Measurements from ENCODE around the gene GLCE.

The GLCE gene

GRCh38 chr15:69160141-69160993 lies at the start of gene GLCE:
GLCE (plus strand) TSS chr15:69160635; CDS start chr15:69255807, 95,172 bp downstream.
- no peaks in the 10 kb centered on the region; the same call in 1 of the 2 replicates for H3K4me1 ChIP-seq (ENCODE audit: control insufficient read depth, insufficient read depth, low read length)
- no peaks in the 10 kb centered on the region for H3K36me3 ChIP-seq (ENCODE audit: control insufficient read depth, insufficient read depth, low read length)
- DNase-seq (ENCODE audit: low read depth, low spot score), result peak; percentile 85
- no peaks in the 10 kb centered on the region for H3K27me3 ChIP-seq (ENCODE audit: control insufficient read depth, insufficient read depth, low read length)
- H3K9me3 ChIP-seq (ENCODE audit: control insufficient read depth, insufficient read depth, low read length), result no peaks in the 10 kb centered on the region
- H3K4me3 ChIP-seq (ENCODE audit: low read length), result peak within 1 kb of the TSS; percentile 66
- no peak within 1 kb of the TSS for H3K27ac ChIP-seq (ENCODE audit: low read length)
- WGBS (ENCODE audit: insufficient coverage, insufficient read length), result no CpG with 5 or more reads among the region's 76 CpGs

- WGBS (ENCODE audit: insufficient coverage, insufficient read length), result no CpG with 5 or more reads among the region's 11 CpGs
- no peak overlapping the region for H3K27ac ChIP-seq (ENCODE audit: low read length)
Measured at GRCh38 chr15:69114331-69114928, 46.0 kb upstream of the GLCE start.

GRCh38 chr15:69115031-69115430 lies 45.4 kb upstream of the GLCE start:
- H3K9me3 ChIP-seq (ENCODE audit: control insufficient read depth, insufficient read depth, low read length), result no peaks in the 10 kb centered on the region
- H3K4me1 ChIP-seq (ENCODE audit: control insufficient read depth, insufficient read depth, low read length), result peaks cover 14% of the 10 kb centered on the region
- H3K27ac ChIP-seq (ENCODE audit: low read length), result no peak overlapping the region
- no peak for DNase-seq (ENCODE audit: low read depth, low spot score)
- no CpG with 5 or more reads among the region's 7 CpGs for WGBS (ENCODE audit: insufficient coverage, insufficient read length)
- no peak overlapping the region for H3K4me3 ChIP-seq (ENCODE audit: low read length)
- H3K27me3 ChIP-seq (ENCODE audit: control insufficient read depth, insufficient read depth, low read length), result peaks cover 2% of the 10 kb centered on the region; the same call in 1 of the 2 replicates
- H3K36me3 ChIP-seq (ENCODE audit: control insufficient read depth, insufficient read depth, low read length), result no peaks in the 10 kb centered on the region

More at GRCh38 chr15:69114331-69114928, 46.0 kb upstream of the GLCE start:
- Histone ChIP-seq H3K27me3 (ENCODE audit: control insufficient read depth, insufficient read depth, low read length) (peaks cover 2% of the 10 kb centered on the region; the same call in 1 of the 2 replicates), H3K9me3 (ENCODE audit: control insufficient read depth, insufficient read depth, low read length) (no peaks in the 10 kb centered on the region), H3K4me3 (ENCODE audit: low read length) (no peak overlapping the region), H3K4me1 (ENCODE audit: control insufficient read depth, insufficient read depth, low read length) (peaks cover 10% of the 10 kb centered on the region), H3K36me3 (ENCODE audit: control insufficient read depth, insufficient read depth, low read length) (no peaks in the 10 kb centered on the region)
- no peak for DNase-seq (ENCODE audit: low read depth, low spot score)

- Histone ChIP-seq H3K27ac (ENCODE audit: low read length) (no peak overlapping the region), H3K4me3 (ENCODE audit: low read length) (no peak overlapping the region), H3K9me3 (ENCODE audit: control insufficient read depth, insufficient read depth, low read length) (no peaks in the 10 kb centered on the region), H3K4me1 (ENCODE audit: control insufficient read depth, insufficient read depth, low read length) (peaks cover 18% of the 10 kb centered on the region), H3K27me3 (ENCODE audit: control insufficient read depth, insufficient read depth, low read length) (peaks cover 7% of the 10 kb centered on the region; the same call in 1 of the 2 replicates), H3K36me3 (ENCODE audit: control insufficient read depth, insufficient read depth, low read length) (no peaks in the 10 kb centered on the region)
- no CpG with 5 or more reads among the region's 4 CpGs for WGBS (ENCODE audit: insufficient coverage, insufficient read length)
- no peak for DNase-seq (ENCODE audit: low read depth, low spot score)
Measured at GRCh38 chr15:69116391-69116790, 44.0 kb upstream of the GLCE start.

- DNase-seq (ENCODE audit: low read depth, low spot score), result no peak
- Histone ChIP-seq H3K27ac (ENCODE audit: low read length) (no peak overlapping the region), H3K4me3 (ENCODE audit: low read length) (no peak overlapping the region), H3K36me3 (ENCODE audit: control insufficient read depth, insufficient read depth, low read length) (no peaks in the 10 kb centered on the region), H3K9me3 (ENCODE audit: control insufficient read depth, insufficient read depth, low read length) (no peaks in the 10 kb centered on the region), H3K4me1 (ENCODE audit: control insufficient read depth, insufficient read depth, low read length) (peaks cover 18% of the 10 kb centered on the region), H3K27me3 (ENCODE audit: control insufficient read depth, insufficient read depth, low read length) (peaks cover 13% of the 10 kb centered on the region; the same call in 1 of the 2 replicates)
- no CpG with 5 or more reads among the region's 7 CpGs for WGBS (ENCODE audit: insufficient coverage, insufficient read length)
Measured at GRCh38 chr15:69117431-69117871, 43.0 kb upstream of the GLCE start.

- Histone ChIP-seq H3K9me3 (ENCODE audit: control insufficient read depth, insufficient read depth, low read length) (no peaks in the 10 kb centered on the region), H3K4me3 (ENCODE audit: low read length) (no peak overlapping the region), H3K27me3 (ENCODE audit: control insufficient read depth, insufficient read depth, low read length) (peaks cover 13% of the 10 kb centered on the region; the same call in 1 of the 2 replicates), H3K27ac (ENCODE audit: low read length) (no peak overlapping the region), H3K4me1 (ENCODE audit: control insufficient read depth, insufficient read depth, low read length) (peaks cover 18% of the 10 kb centered on the region), H3K36me3 (ENCODE audit: control insufficient read depth, insufficient read depth, low read length) (no peaks in the 10 kb centered on the region)
- no peak for DNase-seq (ENCODE audit: low read depth, low spot score)
- WGBS (ENCODE audit: insufficient coverage, insufficient read length), result no CpG with 5 or more reads among the region's 4 CpGs
Measured at GRCh38 chr15:69118089-69118488, 42.3 kb upstream of the GLCE start.

GRCh38 chr15:69119001-69119400 lies 41.4 kb upstream of the GLCE start:
- Histone ChIP-seq H3K27me3 (ENCODE audit: control insufficient read depth, insufficient read depth, low read length) (peaks cover 13% of the 10 kb centered on the region; the same call in 1 of the 2 replicates), H3K9me3 (ENCODE audit: control insufficient read depth, insufficient read depth, low read length) (no peaks in the 10 kb centered on the region), H3K4me1 (ENCODE audit: control insufficient read depth, insufficient read depth, low read length) (peaks cover 17% of the 10 kb centered on the region), H3K27ac (ENCODE audit: low read length) (no peak overlapping the region), H3K4me3 (ENCODE audit: low read length) (no peak overlapping the region), H3K36me3 (ENCODE audit: control insufficient read depth, insufficient read depth, low read length) (no peaks in the 10 kb centered on the region)
- WGBS (ENCODE audit: insufficient coverage, insufficient read length), result no CpG with 5 or more reads among the region's 2 CpGs
- DNase-seq (ENCODE audit: low read depth, low spot score), result no peak

- Histone ChIP-seq H3K4me1 (ENCODE audit: control insufficient read depth, insufficient read depth, low read length) (peaks cover 16% of the 10 kb centered on the region), H3K9me3 (ENCODE audit: control insufficient read depth, insufficient read depth, low read length) (no peaks in the 10 kb centered on the region), H3K27me3 (ENCODE audit: control insufficient read depth, insufficient read depth, low read length) (peaks cover 13% of the 10 kb centered on the region; the same call in 1 of the 2 replicates), H3K27ac (ENCODE audit: low read length) (no peak overlapping the region), H3K4me3 (ENCODE audit: low read length) (no peak overlapping the region), H3K36me3 (ENCODE audit: control insufficient read depth, insufficient read depth, low read length) (no peaks in the 10 kb centered on the region)
- no CpG with 5 or more reads among the region's 5 CpGs for WGBS (ENCODE audit: insufficient coverage, insufficient read length)
- no peak for DNase-seq (ENCODE audit: low read depth, low spot score)
Measured at GRCh38 chr15:69119683-69120395, 40.6 kb upstream of the GLCE start.

- peaks cover 13% of the 10 kb centered on the region; the same call in 1 of the 2 replicates for H3K27me3 ChIP-seq (ENCODE audit: control insufficient read depth, insufficient read depth, low read length)
- no CpG with 5 or more reads among the region's 3 CpGs for WGBS (ENCODE audit: insufficient coverage, insufficient read length)
- H3K4me1 ChIP-seq (ENCODE audit: control insufficient read depth, insufficient read depth, low read length), result peaks cover 16% of the 10 kb centered on the region
Measured at GRCh38 chr15:69120732-69121131, 39.7 kb upstream of the GLCE start.

GRCh38 chr15:69121198-69121828 lies 39.1 kb upstream of the GLCE start:
- Histone ChIP-seq H3K36me3 (ENCODE audit: control insufficient read depth, insufficient read depth, low read length) (no peaks in the 10 kb centered on the region), H3K27me3 (ENCODE audit: control insufficient read depth, insufficient read depth, low read length) (peaks cover 13% of the 10 kb centered on the region; the same call in 1 of the 2 replicates)
- no CpG with 5 or more reads among the region's 5 CpGs for WGBS (ENCODE audit: insufficient coverage, insufficient read length)

More at GRCh38 chr15:69120732-69121131, 39.7 kb upstream of the GLCE start:
- no peaks in the 10 kb centered on the region for H3K36me3 ChIP-seq (ENCODE audit: control insufficient read depth, insufficient read depth, low read length)
- no peak for DNase-seq (ENCODE audit: low read depth, low spot score)
- no peak overlapping the region for H3K27ac ChIP-seq (ENCODE audit: low read length)
- H3K9me3 ChIP-seq (ENCODE audit: control insufficient read depth, insufficient read depth, low read length), result no peaks in the 10 kb centered on the region
- H3K4me3 ChIP-seq (ENCODE audit: low read length), result no peak overlapping the region

More at GRCh38 chr15:69121198-69121828, 39.1 kb upstream of the GLCE start:
- no peak overlapping the region for H3K27ac ChIP-seq (ENCODE audit: low read length)
- H3K4me1 ChIP-seq (ENCODE audit: control insufficient read depth, insufficient read depth, low read length), result peaks cover 16% of the 10 kb centered on the region
- no peak overlapping the region for H3K4me3 ChIP-seq (ENCODE audit: low read length)
- no peaks in the 10 kb centered on the region for H3K9me3 ChIP-seq (ENCODE audit: control insufficient read depth, insufficient read depth, low read length)
- DNase-seq (ENCODE audit: low read depth, low spot score), result no peak

Measured in iPS DF 6.9 (cell line).